MG63 (cell line): ENCODE results near the gene ZNRF1. TPM values are rescaled to one million over a fixed set of nuclear protein-coding genes. Genes with fewer than 3 reads are reported as not detected.
A peak's percentile ranks its signal among the peaks of the same experiment; 100 is the strongest.
"Not testable (repeated sequence)": the region's sequence is repeated elsewhere in the genome, so short reads cannot be mapped to it uniquely, and the experiment has no call there.

Experiments
- DNase-seq: peaks from one replicate; pipeline ENCODE4 v3.0.0-alpha.2; 2020
- H3K27me3 ChIP-seq: fragments of 250-450 bp; sonication (Bioruptor Pico); 2 replicates; pipeline ENCODE4 v1.5.1; 2020; ENCODE audit warnings: mild to moderate bottlenecking, moderate library complexity
- H3K36me3 ChIP-seq: fragments of 250-450 bp; sonication (Bioruptor Pico); 2 replicates; pipeline ENCODE4 v1.5.1; 2020; ENCODE audit warnings: mild to moderate bottlenecking, moderate library complexity
- H3K4me3 ChIP-seq: fragments of 250-450 bp; sonication (Bioruptor Pico); 2 replicates; pipeline ENCODE4 v1.5.1; 2020; ENCODE audit warnings: mild to moderate bottlenecking, moderate library complexity
- H3K9me3 ChIP-seq: fragments of 250-450 bp; sonication (Bioruptor Pico); 2 replicates; pipeline ENCODE4 v1.5.1; 2020; ENCODE audit warnings: mild to moderate bottlenecking, moderate library complexity
- total RNA-seq: library from RNA; depleted of rRNA; stranded (reverse); fragments of >200 nt; shearing (Covaris generic); gene quantifications from 2 replicates; pipeline ENCODE4 v1.2.3, GENCODE V29; 2014; ENCODE audit warnings: low replicate concordance

The ZNRF1 gene
- total RNA-seq, 1 experiment from 2014 or later, result 8.2 TPM

- H3K36me3 ChIP-seq, result no peaks in the 10 kb centered on the region
- no peak for DNase-seq
Measured at GRCh38 chr16:75079346-75079926, 80.6 kb downstream of the ZNRF1 start.

GRCh38 chr16:75080205-75081029 lies 81.6 kb downstream of the ZNRF1 start:
- peak; percentile 41 for DNase-seq
- no peak overlapping the region for H3K4me3 ChIP-seq
- H3K9me3 ChIP-seq, result no peaks in the 10 kb centered on the region
- no peaks in the 10 kb centered on the region for H3K36me3 ChIP-seq
- no peaks in the 10 kb centered on the region for H3K27me3 ChIP-seq

More at GRCh38 chr16:75079346-75079926, 80.6 kb downstream of the ZNRF1 start:
- no peaks in the 10 kb centered on the region for H3K27me3 ChIP-seq
- H3K9me3 ChIP-seq, result no peaks in the 10 kb centered on the region
- H3K4me3 ChIP-seq, result no peak overlapping the region

GRCh38 chr16:75081179-75081859 lies 82.5 kb downstream of the ZNRF1 start:
- no peak for DNase-seq
- Histone ChIP-seq H3K36me3 (no peaks in the 10 kb centered on the region), H3K4me3 (no peak overlapping the region), H3K9me3 (no peaks in the 10 kb centered on the region), H3K27me3 (no peaks in the 10 kb centered on the region)

- DNase-seq, result no peak
Measured at GRCh38 chr16:75083813-75084212, 85.0 kb downstream of the ZNRF1 start.

GRCh38 chr16:75085556-75085955 lies 86.7 kb downstream of the ZNRF1 start:
- Histone ChIP-seq H3K4me3 (no peak overlapping the region), H3K27me3 (no peaks in the 10 kb centered on the region), H3K9me3 (no peaks in the 10 kb centered on the region), H3K36me3 (no peaks in the 10 kb centered on the region)
- DNase-seq, result no peak

More at GRCh38 chr16:75083813-75084212, 85.0 kb downstream of the ZNRF1 start:
- no peaks in the 10 kb centered on the region for H3K27me3 ChIP-seq
- H3K36me3 ChIP-seq, result no peaks in the 10 kb centered on the region
- H3K4me3 ChIP-seq, result no peak overlapping the region
- no peaks in the 10 kb centered on the region for H3K9me3 ChIP-seq

GRCh38 chr16:75086281-75086680 lies 87.5 kb downstream of the ZNRF1 start:
- Histone ChIP-seq H3K36me3 (no peaks in the 10 kb centered on the region), H3K4me3 (no peak overlapping the region), H3K9me3 (no peaks in the 10 kb centered on the region), H3K27me3 (no peaks in the 10 kb centered on the region)
- no peak for DNase-seq

GRCh38 chr16:75086688-75087374 lies 88.0 kb downstream of the ZNRF1 start:
- no peak for DNase-seq
- Histone ChIP-seq H3K27me3 (no peaks in the 10 kb centered on the region), H3K9me3 (no peaks in the 10 kb centered on the region), H3K36me3 (no peaks in the 10 kb centered on the region), H3K4me3 (no peak overlapping the region)

- Histone ChIP-seq H3K36me3 (no peaks in the 10 kb centered on the region), H3K9me3 (no peaks in the 10 kb centered on the region), H3K27me3 (no peaks in the 10 kb centered on the region), H3K4me3 (no peak overlapping the region)
- DNase-seq, result peak; percentile 47
Measured at GRCh38 chr16:75087375-75087979, 88.7 kb downstream of the ZNRF1 start.

GRCh38 chr16:75088216-75088615 lies 89.4 kb downstream of the ZNRF1 start:
- no peaks in the 10 kb centered on the region for H3K36me3 ChIP-seq
- H3K9me3 ChIP-seq, result no peaks in the 10 kb centered on the region
- no peak overlapping the region for H3K4me3 ChIP-seq
- no peak for DNase-seq
- no peaks in the 10 kb centered on the region for H3K27me3 ChIP-seq

- Histone ChIP-seq H3K4me3 (no peak overlapping the region), H3K9me3 (no peaks in the 10 kb centered on the region), H3K27me3 (no peaks in the 10 kb centered on the region), H3K36me3 (no peaks in the 10 kb centered on the region)
- no peak for DNase-seq
Measured at GRCh38 chr16:75088934-75089333, 90.1 kb downstream of the ZNRF1 start.

GRCh38 chr16:75089486-75090202 lies 90.8 kb downstream of the ZNRF1 start:
- Histone ChIP-seq H3K36me3 (no peaks in the 10 kb centered on the region), H3K4me3 (no peak overlapping the region), H3K27me3 (no peaks in the 10 kb centered on the region), H3K9me3 (no peaks in the 10 kb centered on the region)
- DNase-seq, result no peak

GRCh38 chr16:75090899-75091298 lies 92.1 kb downstream of the ZNRF1 start:
- H3K4me3 ChIP-seq, DNase-seq, H3K27me3 ChIP-seq, H3K36me3 ChIP-seq, H3K9me3 ChIP-seq: not testable (repeated sequence)

- H3K27me3 ChIP-seq, H3K4me3 ChIP-seq, H3K36me3 ChIP-seq, H3K9me3 ChIP-seq, DNase-seq: not testable (repeated sequence)
Measured at GRCh38 chr16:75091619-75092018, 92.8 kb downstream of the ZNRF1 start.

- Histone ChIP-seq H3K36me3 (no peaks in the 10 kb centered on the region), H3K9me3 (no peaks in the 10 kb centered on the region), H3K27me3 (no peaks in the 10 kb centered on the region), H3K4me3 (no peak overlapping the region)
- DNase-seq, result no peak
Measured at GRCh38 chr16:75092777-75093176, 94.0 kb downstream of the ZNRF1 start.

GRCh38 chr16:75093598-75094540 lies 95.0 kb downstream of the ZNRF1 start:
- no peak for DNase-seq
- no peaks in the 10 kb centered on the region for H3K27me3 ChIP-seq
- no peaks in the 10 kb centered on the region for H3K9me3 ChIP-seq
- H3K4me3 ChIP-seq, result no peak overlapping the region
- no peaks in the 10 kb centered on the region for H3K36me3 ChIP-seq
